ENCODE results near the gene MAML2.

The MAML2 gene

DNA sequence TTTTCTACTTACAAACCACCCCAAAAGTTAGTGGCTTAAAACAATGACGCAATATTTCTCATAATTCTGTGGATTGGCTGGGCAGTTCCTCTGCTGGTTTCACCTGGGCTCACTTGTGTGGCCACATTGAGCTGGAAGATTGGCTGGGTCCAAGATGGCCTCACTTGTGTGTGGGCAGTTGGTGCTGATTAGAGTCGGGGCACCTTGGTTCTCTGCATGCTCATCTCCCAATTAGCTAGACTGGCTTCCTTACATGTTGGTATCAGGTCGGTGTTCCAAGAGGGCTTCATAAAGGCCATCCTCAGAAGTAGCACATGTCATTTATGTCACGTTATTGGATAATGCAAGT is 12.5 kb downstream of the MAML2 start:
- Histone ChIP-seq H3K9me2 (replicated peaks; ENCODE audit: insufficient read depth, low read length) (no peaks in the 10 kb centered on the region), H2AFZ (ENCODE audit: low read length) (no peak overlapping the region), H3K27me3 (replicated peaks; ENCODE audit: insufficient read depth, low read length) (no peaks in the 10 kb centered on the region), H3K4me2 (ENCODE audit: low read depth, low read length) (no peak overlapping the region), H3K4me3 (ENCODE audit: low read length) (no peak overlapping the region), H3K79me2 (ENCODE audit: low read length) (peaks cover 98% of the 10 kb centered on the region), H3K27ac (ENCODE audit: low read length) (no peak overlapping the region), H4K20me1 (ENCODE audit: insufficient read depth, low read length) (no peaks in the 10 kb centered on the region; the same call in 1 of the 2 replicates), H3K4me1 (ENCODE audit: low read length) (peaks cover 10% of the 10 kb centered on the region), H3K36me3 (replicated peaks; ENCODE audit: insufficient read depth, low read length) (0 out of 2 replicates have a peak, but pooled peaks cover 5% of the 10 kb centered on the region), H3K9me3 (replicated peaks; ENCODE audit: insufficient read depth, low read length) (no peaks in the 10 kb centered on the region), H3F3A (ENCODE audit: insufficient read depth, low read length) (no peaks in the 10 kb centered on the region), H3K9ac (ENCODE audit: low read length) (no peak overlapping the region)
- no peak for DNase-seq
- no peak for TF ChIP-seq EZH2phosphoT487 (IDR thresholded peaks at IDR 0.05; ENCODE audit: low read length)
- TF ChIP-seq EZH2 (optimal IDR thresholded peaks at IDR 0.05; ENCODE audit: low read depth, low read length) = no peak
- TF ChIP-seq, protein P1, sequence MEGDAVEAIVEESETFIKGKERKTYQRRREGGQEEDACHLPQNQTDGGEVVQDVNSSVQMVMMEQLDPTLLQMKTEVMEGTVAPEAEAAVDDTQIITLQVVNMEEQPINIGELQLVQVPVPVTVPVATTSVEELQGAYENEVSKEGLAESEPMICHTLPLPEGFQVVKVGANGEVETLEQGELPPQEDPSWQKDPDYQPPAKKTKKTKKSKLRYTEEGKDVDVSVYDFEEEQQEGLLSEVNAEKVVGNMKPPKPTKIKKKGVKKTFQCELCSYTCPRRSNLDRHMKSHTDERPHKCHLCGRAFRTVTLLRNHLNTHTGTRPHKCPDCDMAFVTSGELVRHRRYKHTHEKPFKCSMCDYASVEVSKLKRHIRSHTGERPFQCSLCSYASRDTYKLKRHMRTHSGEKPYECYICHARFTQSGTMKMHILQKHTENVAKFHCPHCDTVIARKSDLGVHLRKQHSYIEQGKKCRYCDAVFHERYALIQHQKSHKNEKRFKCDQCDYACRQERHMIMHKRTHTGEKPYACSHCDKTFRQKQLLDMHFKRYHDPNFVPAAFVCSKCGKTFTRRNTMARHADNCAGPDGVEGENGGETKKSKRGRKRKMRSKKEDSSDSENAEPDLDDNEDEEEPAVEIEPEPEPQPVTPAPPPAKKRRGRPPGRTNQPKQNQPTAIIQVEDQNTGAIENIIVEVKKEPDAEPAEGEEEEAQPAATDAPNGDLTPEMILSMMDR (IDR thresholded peaks at IDR 0.05; ENCODE audit: low read length) = no peak

DNA sequence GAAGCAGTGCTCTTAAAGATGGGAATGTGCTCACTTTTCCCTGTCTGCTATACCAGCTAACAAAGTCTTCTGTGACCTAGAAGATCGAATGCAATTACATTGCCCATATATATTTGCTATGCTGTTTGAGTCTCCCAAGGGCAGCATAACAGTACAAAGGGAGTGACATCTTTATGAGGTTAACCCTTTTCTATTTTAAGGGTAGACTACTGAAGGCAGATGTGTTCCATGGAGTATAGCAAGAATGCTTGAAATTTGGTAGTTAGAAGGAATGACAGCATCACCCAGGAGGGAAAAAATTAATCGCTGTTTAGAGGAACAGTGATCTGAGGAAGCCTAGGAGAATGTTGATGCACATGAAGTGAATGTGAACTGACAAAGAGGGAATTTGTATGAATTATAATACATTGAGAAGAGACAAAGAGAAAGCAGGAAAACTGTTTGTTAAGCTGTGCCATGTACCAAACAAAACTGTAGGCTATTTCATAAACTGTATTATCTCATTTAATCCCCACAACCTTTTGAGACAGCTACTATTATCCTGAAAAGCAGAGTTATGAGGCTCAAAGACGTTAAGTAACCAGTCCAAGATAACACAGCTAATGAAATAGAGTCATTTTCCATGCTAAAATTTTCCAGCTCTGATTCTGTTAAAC is 13.0 kb downstream of the MAML2 start:
- H3K9ac ChIP-seq (ENCODE audit: low read length) = no peak overlapping the region
- H3K4me1 ChIP-seq (ENCODE audit: low read length) = peaks cover 10% of the 10 kb centered on the region
- peaks cover 3% of the 10 kb centered on the region; the same call in 1 of the 2 replicates for H4K20me1 ChIP-seq (ENCODE audit: insufficient read depth, low read length)
- TF ChIP-seq, protein P1 (IDR thresholded peaks at IDR 0.05; ENCODE audit: low read length) = no peak
- TF ChIP-seq EZH2 (optimal IDR thresholded peaks at IDR 0.05; ENCODE audit: low read depth, low read length) (no peak), EZH2phosphoT487 (IDR thresholded peaks at IDR 0.05; ENCODE audit: low read length) (no peak)
- H3K9me3 ChIP-seq (replicated peaks; ENCODE audit: insufficient read depth, low read length) = no peaks in the 10 kb centered on the region
- no peak overlapping the region for H2AFZ ChIP-seq (ENCODE audit: low read length)
- no peaks in the 10 kb centered on the region for H3K27me3 ChIP-seq (replicated peaks; ENCODE audit: insufficient read depth, low read length)
- H3K4me3 ChIP-seq (ENCODE audit: low read length) = no peak overlapping the region
- H3K27ac ChIP-seq (ENCODE audit: low read length) = no peak overlapping the region
- no peaks in the 10 kb centered on the region for H3K9me2 ChIP-seq (replicated peaks; ENCODE audit: insufficient read depth, low read length)
- DNase-seq = no peak
- H3K79me2 ChIP-seq (ENCODE audit: low read length) = peaks cover 98% of the 10 kb centered on the region
- H3K4me2 ChIP-seq (ENCODE audit: low read depth, low read length) = no peak overlapping the region
- H3K36me3 ChIP-seq (replicated peaks; ENCODE audit: insufficient read depth, low read length) = 0 out of 2 replicates have a peak, but pooled peaks cover under 1% of the 10 kb centered on the region
- no peaks in the 10 kb centered on the region for H3F3A ChIP-seq (ENCODE audit: insufficient read depth, low read length)

DNA sequence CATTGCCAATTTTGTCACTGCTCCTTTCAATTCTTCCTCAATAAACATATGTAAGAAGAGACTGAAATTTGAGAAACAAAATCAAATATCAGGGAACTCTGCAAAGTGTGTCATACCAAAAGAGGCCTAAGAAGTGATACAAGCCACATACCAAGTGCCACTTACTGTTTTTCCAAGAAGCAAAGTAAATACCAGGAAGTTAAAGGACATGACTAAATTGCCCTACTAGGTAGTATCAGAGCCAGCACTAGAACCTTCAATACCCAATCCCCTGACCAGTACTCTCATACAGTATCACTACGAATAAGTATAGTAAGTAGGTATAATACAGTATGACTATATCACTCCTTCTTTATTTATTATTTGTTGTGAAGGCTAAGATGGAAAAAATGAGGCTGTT is 13.6 kb downstream of the MAML2 start:
- H3K9ac ChIP-seq (ENCODE audit: low read length) = no peak overlapping the region
- H2AFZ ChIP-seq (ENCODE audit: low read length) = no peak overlapping the region
- peaks cover 3% of the 10 kb centered on the region; the same call in 1 of the 2 replicates for H4K20me1 ChIP-seq (ENCODE audit: insufficient read depth, low read length)
- H3F3A ChIP-seq (ENCODE audit: insufficient read depth, low read length) = no peaks in the 10 kb centered on the region
- H3K4me1 ChIP-seq (ENCODE audit: low read length) = peaks cover 10% of the 10 kb centered on the region
- H3K79me2 ChIP-seq (ENCODE audit: low read length) = peaks cover 98% of the 10 kb centered on the region
- no peaks in the 10 kb centered on the region for H3K27me3 ChIP-seq (replicated peaks; ENCODE audit: insufficient read depth, low read length)
- H3K36me3 ChIP-seq (replicated peaks; ENCODE audit: insufficient read depth, low read length) = no peaks in the 10 kb centered on the region
- H3K4me3 ChIP-seq (ENCODE audit: low read length) = no peak overlapping the region
- no peak for DNase-seq
- no peaks in the 10 kb centered on the region for H3K9me2 ChIP-seq (replicated peaks; ENCODE audit: insufficient read depth, low read length)
- no peak overlapping the region for H3K4me2 ChIP-seq (ENCODE audit: low read depth, low read length)
- TF ChIP-seq EZH2phosphoT487 (IDR thresholded peaks at IDR 0.05; ENCODE audit: low read length) (no peak), EZH2 (optimal IDR thresholded peaks at IDR 0.05; ENCODE audit: low read depth, low read length) (no peak)
- TF ChIP-seq, protein P1 (IDR thresholded peaks at IDR 0.05; ENCODE audit: low read length) = no peak
- H3K27ac ChIP-seq (ENCODE audit: low read length) = no peak overlapping the region
- H3K9me3 ChIP-seq (replicated peaks; ENCODE audit: insufficient read depth, low read length) = no peaks in the 10 kb centered on the region

All from MM.1S (cell line).